H7 (cell line): ENCODE measurements around the gene PLEKHG3. TPM values are rescaled to one million over a fixed set of nuclear protein-coding genes. Genes with fewer than 3 reads are reported as not detected.

Experiments used
- DNase-seq: peaks from one replicate; pipeline ENCODE4 v3.0.0; 2012
- H3K27me3 ChIP-seq: 2 replicates; pipeline ENCODE4 v1.6.0; 2011; ENCODE audit warnings: mild to moderate bottlenecking, low read length; ENCODE audit not compliant: control insufficient read depth, insufficient read depth
- H3K36me3 ChIP-seq: replicated peaks from 2 replicates; pipeline ENCODE4 v1.5.1; 2011; ENCODE audit warnings: low read length; ENCODE audit not compliant: control insufficient read depth, insufficient read depth
- H3K4me3 ChIP-seq: 2 replicates; pipeline ENCODE4 v1.5.1; 2011; ENCODE audit warnings: low read depth, mild to moderate bottlenecking, control low read depth, low read length, moderate library complexity; ENCODE audit not compliant: insufficient read depth
- total RNA-seq: library from RNA; depleted of rRNA; stranded (reverse); fragments of >200 nt; shearing (Covaris generic); gene quantifications from 2 replicates; pipeline ENCODE4 v1.2.3, GENCODE V29; 2014

Gene PLEKHG3
- total RNA-seq, 1 experiment from 2014 or later, result 47.0 TPM

GRCh38 chr14:64693810-64694165 lies 10.4 kb upstream of the PLEKHG3 start:
- DNase-seq, result no peak
- H3K27me3 ChIP-seq, result peaks cover 5% of the 10 kb centered on the region; the same call in 1 of the 2 replicates
- H3K36me3 ChIP-seq, result no peaks in the 10 kb centered on the region
- no peak overlapping the region for H3K4me3 ChIP-seq

GRCh38 chr14:64695071-64695470 lies 9.2 kb upstream of the PLEKHG3 start:
- DNase-seq, result no peak
- no peak overlapping the region for H3K4me3 ChIP-seq
- H3K36me3 ChIP-seq, result no peaks in the 10 kb centered on the region
- no peaks in the 10 kb centered on the region for H3K27me3 ChIP-seq

- DNase-seq, result peak; percentile 67
- H3K27me3 ChIP-seq, result no peaks in the 10 kb centered on the region
- no peak overlapping the region for H3K4me3 ChIP-seq
- no peaks in the 10 kb centered on the region for H3K36me3 ChIP-seq
These were observed 7.8 kb upstream of the PLEKHG3 start for GRCh38 chr14:64696355-64696857.

GRCh38 chr14:64698903-64699302 lies 5.3 kb upstream of the PLEKHG3 start:
- peak; percentile 33 for DNase-seq
- no peaks in the 10 kb centered on the region for H3K36me3 ChIP-seq

GRCh38 chr14:64700290-64700689 lies 3.9 kb upstream of the PLEKHG3 start:
- H3K36me3 ChIP-seq, result no peaks in the 10 kb centered on the region
- DNase-seq, result no peak
- H3K27me3 ChIP-seq, result no peaks in the 10 kb centered on the region
- H3K4me3 ChIP-seq, result no peak overlapping the region

More at GRCh38 chr14:64698903-64699302, 5.3 kb upstream of the PLEKHG3 start:
- Histone ChIP-seq H3K4me3 (no peak overlapping the region), H3K27me3 (no peaks in the 10 kb centered on the region)

- DNase-seq, result no peak
- Histone ChIP-seq H3K36me3 (no peaks in the 10 kb centered on the region), H3K4me3 (no peak overlapping the region), H3K27me3 (peaks cover 2% of the 10 kb centered on the region; the same call in 1 of the 2 replicates)
These were observed 3.3 kb upstream of the PLEKHG3 start for GRCh38 chr14:64700894-64701293.

GRCh38 chr14:64701660-64702059 lies 2.6 kb upstream of the PLEKHG3 start:
- no peak overlapping the region for H3K4me3 ChIP-seq
- peak; percentile 55 for DNase-seq
- H3K36me3 ChIP-seq, result no peaks in the 10 kb centered on the region
- peaks cover 2% of the 10 kb centered on the region; the same call in 1 of the 2 replicates for H3K27me3 ChIP-seq

- peak overlapping the region; percentile 87 for H3K4me3 ChIP-seq
- peak; percentile 90 for DNase-seq
- no peaks in the 10 kb centered on the region for H3K36me3 ChIP-seq
- peaks cover 2% of the 10 kb centered on the region; the same call in 1 of the 2 replicates for H3K27me3 ChIP-seq
These were observed 1.5 kb upstream of the PLEKHG3 start for GRCh38 chr14:64702493-64703394.

- Histone ChIP-seq H3K4me3 (peak overlapping the region; percentile 87), H3K27me3 (peaks cover 2% of the 10 kb centered on the region; the same call in 1 of the 2 replicates), H3K36me3 (no peaks in the 10 kb centered on the region)
- DNase-seq, result no peak
These were observed 655 bp upstream of the PLEKHG3 start for GRCh38 chr14:64703395-64704142.

- peak; percentile 69 for DNase-seq
- Histone ChIP-seq H3K4me3 (peak overlapping the region; percentile 87), H3K27me3 (peaks cover 2% of the 10 kb centered on the region; the same call in 1 of the 2 replicates), H3K36me3 (peaks cover under 1% of the 10 kb centered on the region)
These were observed 638 bp downstream of the PLEKHG3 start for GRCh38 chr14:64704743-64705380.

GRCh38 chr14:64705381-64706118 lies 1.3 kb downstream of the PLEKHG3 start:
- H3K36me3 ChIP-seq, result peaks cover 4% of the 10 kb centered on the region
- H3K27me3 ChIP-seq, result peaks cover 2% of the 10 kb centered on the region; the same call in 1 of the 2 replicates
- peak overlapping the region; percentile 87 for H3K4me3 ChIP-seq
- peak; percentile 56 for DNase-seq

GRCh38 chr14:64706119-64706592 lies 1.9 kb downstream of the PLEKHG3 start:
- Histone ChIP-seq H3K27me3 (peaks cover 2% of the 10 kb centered on the region; the same call in 1 of the 2 replicates), H3K4me3 (peak overlapping the region; percentile 87; the same call in 1 of the 2 replicates), H3K36me3 (peaks cover 4% of the 10 kb centered on the region)
- peak; percentile 35 for DNase-seq

GRCh38 chr14:64706593-64707193 lies 2.5 kb downstream of the PLEKHG3 start:
- Histone ChIP-seq H3K27me3 (peaks cover 2% of the 10 kb centered on the region; the same call in 1 of the 2 replicates), H3K4me3 (no peak overlapping the region), H3K36me3 (peaks cover 4% of the 10 kb centered on the region)
- DNase-seq, result peak; percentile 84
